ENCODE data around the gene PROK2. TPM values are rescaled to one million over a fixed set of nuclear protein-coding genes. Genes with fewer than 3 reads are reported as not detected.
A peak's percentile ranks its signal among the peaks of the same experiment; 100 is the strongest.

Gene PROK2
- total and polyA plus RNA-seq, 2 donors (not counting 1 experiment from before 2014, with no cell fraction given), result 0.06 TPM; not detected in 1

- no peak overlapping the region for H3K4me3 Mint-ChIP-seq
- H3K27me3 Mint-ChIP-seq, result peaks cover 76% of the 10 kb centered on the region
- DNase-seq (no peak), ATAC-seq (ENCODE audit: low read depth) (no peak)
- Histone ChIP-seq H3K79me2 (ENCODE audit: control insufficient read depth, insufficient read depth, low read length) (no peaks in the 10 kb centered on the region), H3K27me3 (replicated peaks in 1 of 4; ENCODE audit: control extremely low read depth in 1 of 4, control insufficient read depth in 3 of 4, insufficient read depth in 4 of 4, low read length in 3 of 4) (peaks cover 0 to 20% (median 19%) of the 10 kb centered on the region in 4 experiments), H3K27ac (ENCODE audit: low read length in 2 of 2) (no peak overlapping the region), H3K4me3 (ENCODE audit: control extremely low read depth in 1 of 5, extremely low read depth in 1 of 5, insufficient read depth in 1 of 5, low read depth in 2 of 5, low read length in 4 of 5) (peak overlapping the region in 1 of 5 experiments; percentile 84), H3K36me3 (replicated peaks in 1 of 2; ENCODE audit: control extremely low read depth in 1 of 2, control insufficient read depth in 1 of 2, extremely low read depth in 1 of 2, insufficient read depth in 2 of 2, low read length in 1 of 2) (no peaks in the 10 kb centered on the region), H3K4me2 (replicated peaks; ENCODE audit: low read depth, low read length, poor library complexity, severe bottlenecking) (no peak overlapping the region), H4K20me1 (ENCODE audit: control insufficient read depth, insufficient read depth, low read length, poor library complexity, severe bottlenecking) (no peaks in the 10 kb centered on the region), H3K9me3 (ENCODE audit: control extremely low read depth in 1 of 3, control insufficient read depth in 2 of 3, insufficient read depth in 1 of 3, low read length in 2 of 3) (no peaks in the 10 kb centered on the region), H3K9ac (ENCODE audit: low read length) (no peak overlapping the region), H3K4me1 (ENCODE audit: control insufficient read depth in 2 of 2, insufficient read depth in 2 of 2, low read length in 2 of 2) (peaks cover 12 to 14% of the 10 kb centered on the region in 2 donors), H2AFZ (ENCODE audit: insufficient read depth, low read depth, low read length, poor library complexity, severe bottlenecking) (no peak overlapping the region)
- H3K9me3 Mint-ChIP-seq (ENCODE audit: insufficient read depth), result no peaks in the 10 kb centered on the region
- H3K27ac Mint-ChIP-seq, result no peak overlapping the region
- ChIA-PET POLR2A (no interaction called here), CTCF (interaction anchor here (1.3 kb wide), 1 partner anchor 53 kb away, joined by 5 read pairs; no protein-coding TSS in a partner anchor)
- intact Hi-C loops (cut with micrococcal nuclease), result no loop called here
- H3K4me1 Mint-ChIP-seq, result peaks cover 19% of the 10 kb centered on the region
- WGBS (ENCODE audit: insufficient coverage), result no CpG with 5 or more reads among the region's 1 CpG
- no peak for TF ChIP-seq CTCF (IDR thresholded peaks at IDR 0.05)
- no peak for TF ChIP-seq EZH2 (IDR thresholded peaks at IDR 0.05; ENCODE audit: borderline replicate concordance, insufficient read depth, low read depth, low read length, poor library complexity, severe bottlenecking)
Measured at GRCh38 chr3:71783152-71783551, 1.8 kb downstream of the PROK2 start.

DNA sequence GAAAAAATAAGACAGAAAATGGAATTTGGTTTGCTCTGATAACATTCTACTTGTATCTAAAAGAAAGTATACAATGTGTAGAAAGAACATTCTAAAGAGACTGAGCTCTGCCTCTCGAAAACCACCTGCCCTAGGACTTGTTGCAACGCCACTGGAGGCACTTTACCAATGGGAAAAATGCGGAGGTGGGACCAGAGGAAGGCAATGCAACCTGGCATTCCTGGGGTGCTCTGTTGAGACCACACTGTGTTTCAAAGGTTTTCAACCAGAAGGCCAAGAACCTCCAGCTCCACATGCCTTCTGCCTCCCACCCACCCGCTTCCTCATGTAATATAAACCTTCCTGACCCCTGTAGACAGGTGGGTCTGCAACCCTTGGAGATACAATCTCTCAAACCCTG lies 4.5 kb downstream of the PROK2 start:
- DNase-seq (no peak), ATAC-seq (ENCODE audit: low read depth) (no peak)
- WGBS (ENCODE audit: insufficient coverage), result 67% methylated on average over 4 of the region's 4 CpGs
- Histone ChIP-seq H3K4me1 (ENCODE audit: control insufficient read depth in 2 of 2, insufficient read depth in 2 of 2, low read length in 2 of 2) (peaks cover 9 to 11% of the 10 kb centered on the region in 2 donors), H4K20me1 (ENCODE audit: control insufficient read depth, insufficient read depth, low read length, poor library complexity, severe bottlenecking) (no peaks in the 10 kb centered on the region), H3K9ac (ENCODE audit: low read length) (no peak overlapping the region), H3K27me3 (replicated peaks in 1 of 4; ENCODE audit: control extremely low read depth in 1 of 4, control insufficient read depth in 3 of 4, insufficient read depth in 4 of 4, low read length in 3 of 4) (peaks cover 0 to 20% (median 10%) of the 10 kb centered on the region in 4 experiments), H2AFZ (ENCODE audit: insufficient read depth, low read depth, low read length, poor library complexity, severe bottlenecking) (no peak overlapping the region), H3K4me2 (replicated peaks; ENCODE audit: low read depth, low read length, poor library complexity, severe bottlenecking) (no peak overlapping the region), H3K4me3 (ENCODE audit: control extremely low read depth in 1 of 5, extremely low read depth in 1 of 5, insufficient read depth in 1 of 5, low read depth in 2 of 5, low read length in 4 of 5) (peak overlapping the region in 1 of 5 experiments; percentile 39), H3K9me3 (ENCODE audit: control extremely low read depth in 1 of 3, control insufficient read depth in 2 of 3, insufficient read depth in 1 of 3, low read length in 2 of 3) (no peaks in the 10 kb centered on the region), H3K36me3 (replicated peaks in 1 of 2; ENCODE audit: control extremely low read depth in 1 of 2, control insufficient read depth in 1 of 2, extremely low read depth in 1 of 2, insufficient read depth in 2 of 2, low read length in 1 of 2) (no peaks in the 10 kb centered on the region), H3K27ac (ENCODE audit: low read length in 2 of 2) (no peak overlapping the region), H3K79me2 (ENCODE audit: control insufficient read depth, insufficient read depth, low read length) (no peaks in the 10 kb centered on the region)
- no peak for TF ChIP-seq CTCF (IDR thresholded peaks at IDR 0.05)
- TF ChIP-seq EZH2 (IDR thresholded peaks at IDR 0.05; ENCODE audit: borderline replicate concordance, insufficient read depth, low read depth, low read length, poor library complexity, severe bottlenecking), result no peak
- ChIA-PET POLR2A (no interaction called here), CTCF (interaction anchor here (0.7 kb wide), 1 partner anchor 626 kb away, joined by 4 read pairs; no protein-coding TSS in a partner anchor)
- peaks cover 60% of the 10 kb centered on the region for H3K27me3 Mint-ChIP-seq
- intact Hi-C loops (cut with micrococcal nuclease), result no loop called here
- no peaks in the 10 kb centered on the region for H3K9me3 Mint-ChIP-seq (ENCODE audit: insufficient read depth)
- no peak overlapping the region for H3K4me3 Mint-ChIP-seq
- H3K27ac Mint-ChIP-seq, result no peak overlapping the region
- peaks cover 12% of the 10 kb centered on the region for H3K4me1 Mint-ChIP-seq

All from B cell (primary cell).